SK-N-SH (cell line): Measurements from ENCODE around the gene NPEPL1.

Source experiments
- CTCF ChIP-seq: fragments of 200-600 bp; sonication (generic); IDR thresholded peaks from 2 replicates; pipeline ENCODE4 v1.6.1; 2017; ENCODE audit warnings: antibody characterized with exemption, mild to moderate bottlenecking, moderate library complexity
- GABPA ChIP-seq: IDR thresholded peaks from 2 replicates; pipeline ENCODE4 v1.4.0; 2012; ENCODE audit warnings: low read depth, mild to moderate bottlenecking
- NRF1 ChIP-seq: IDR thresholded peaks from 2 replicates; pipeline ENCODE4 v1.6.1; 2012; ENCODE audit warnings: low read depth, mild to moderate bottlenecking, low read length
- POLR2AphosphoS5 ChIP-seq: IDR thresholded peaks from 2 replicates; pipeline ENCODE4 v1.6.1; 2012; ENCODE audit warnings: low read depth, low read length
- RAD21 ChIP-seq: IDR thresholded peaks from 2 replicates; pipeline ENCODE4 v1.6.1; 2012; ENCODE audit warnings: mild to moderate bottlenecking, low read length
- REST ChIP-seq: IDR thresholded peaks from 2 replicates; pipeline ENCODE4 v1.6.1; 2012; ENCODE audit warnings: mild to moderate bottlenecking, low read depth, low read length, moderate library complexity
- SIN3A ChIP-seq: IDR thresholded peaks from 2 replicates; pipeline ENCODE4 v1.6.1; 2012; ENCODE audit warnings: low read depth, mild to moderate bottlenecking, low read length, moderate library complexity, borderline replicate concordance
- SMC3 ChIP-seq: IDR thresholded peaks from 2 replicates; pipeline ENCODE4 v1.6.1; 2012; ENCODE audit warnings: low read depth, low read length, improper control_type of control experiment
- TAF1 ChIP-seq: IDR thresholded peaks from 2 replicates; pipeline ENCODE4 v1.6.1; 2012; ENCODE audit warnings: low read depth, mild to moderate bottlenecking, low read length, moderate library complexity, borderline replicate concordance
- TEAD4 ChIP-seq: IDR thresholded peaks from 2 replicates; pipeline ENCODE4 v1.4.0; 2012; ENCODE audit warnings: mild to moderate bottlenecking, borderline replicate concordance; ENCODE audit not compliant: insufficient read depth
- YY1 ChIP-seq: IDR thresholded peaks from 2 replicates; pipeline ENCODE4 v1.4.0; 2012; ENCODE audit warnings: low read depth, mild to moderate bottlenecking
- TF ChIP-seq, protein P1 (sequence below): IDR thresholded peaks from 2 replicates; pipeline ENCODE4 v1.4.0; 2012; ENCODE audit warnings: low read depth

DNA sequence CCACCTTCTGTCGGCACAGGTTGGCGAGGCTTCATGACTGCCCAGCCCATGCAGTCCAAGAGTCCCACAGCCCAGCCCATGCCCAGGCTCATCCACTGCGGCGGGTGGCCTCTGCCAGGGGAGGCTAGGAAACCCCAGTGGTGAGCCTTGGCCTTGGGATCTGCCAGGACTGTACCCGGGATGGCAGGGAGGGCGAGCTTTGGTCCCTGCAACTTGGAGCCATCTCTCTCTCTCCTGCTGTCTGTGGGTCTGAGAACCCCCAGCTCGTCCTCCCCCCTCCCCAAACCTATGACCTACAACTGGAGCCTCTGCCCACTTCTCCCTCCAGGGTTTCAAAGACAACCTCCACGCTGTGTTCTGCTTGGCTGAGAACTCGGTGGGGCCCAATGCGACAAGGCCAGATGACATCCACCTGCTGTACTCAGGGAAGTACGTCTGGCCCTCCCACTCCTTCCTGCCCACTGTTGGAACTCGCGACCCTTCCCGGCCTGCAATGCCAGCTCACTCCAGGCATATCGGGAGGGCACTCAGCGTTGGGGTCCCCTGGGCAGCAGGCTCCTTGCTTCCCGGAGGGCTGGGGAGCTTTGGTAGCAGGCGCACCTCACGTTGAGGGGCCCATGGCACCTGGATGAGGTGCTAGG, 19.7 kb downstream of the NPEPL1 start:
- no peak for TF ChIP-seq CTCF
- TF ChIP-seq TAF1, result no peak
- TF ChIP-seq NRF1, result no peak
- no peak for TF ChIP-seq YY1
- no peak for TF ChIP-seq SMC3
- no peak for TF ChIP-seq SIN3A
- TF ChIP-seq, protein P1, sequence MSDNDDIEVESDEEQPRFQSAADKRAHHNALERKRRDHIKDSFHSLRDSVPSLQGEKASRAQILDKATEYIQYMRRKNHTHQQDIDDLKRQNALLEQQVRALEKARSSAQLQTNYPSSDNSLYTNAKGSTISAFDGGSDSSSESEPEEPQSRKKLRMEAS, result no peak
- TF ChIP-seq RAD21, result no peak
- no peak for TF ChIP-seq TEAD4
- TF ChIP-seq REST, result no peak
- TF ChIP-seq GABPA, result no peak
- TF ChIP-seq POLR2AphosphoS5, result no peak
